Activated CD4-positive, alpha-beta T cell treated with anti-CD3 and anti-CD28 coated beads for 4 hours (primary cell): Measurements from ENCODE around the gene HPS6.

Experiments
- DNase-seq, 2 donors: peaks; one replicate each; pipeline ENCODE4 v3.0.0-alpha.2; 2020

Gene HPS6

GRCh38 chr10:102069071-102069470, 3.9 kb downstream of the HPS6 start:
- no peak for DNase-seq

GRCh38 chr10:102072673-102073527, 7.8 kb downstream of the HPS6 start:
- DNase-seq = peak; percentile 73 to 86

GRCh38 chr10:102083541-102083940, 18.4 kb downstream of the HPS6 start:
- DNase-seq = no peak

GRCh38 chr10:102085336-102085735, 20.2 kb downstream of the HPS6 start:
- no peak for DNase-seq

- no peak for DNase-seq
These were observed 21.0 kb downstream of the HPS6 start for GRCh38 chr10:102086196-102086595.

GRCh38 chr10:102090772-102091171, 25.6 kb downstream of the HPS6 start:
- no peak for DNase-seq

GRCh38 chr10:102096449-102096848, 31.3 kb downstream of the HPS6 start:
- no peak for DNase-seq

- DNase-seq = no peak
These were observed 36.0 kb downstream of the HPS6 start for GRCh38 chr10:102101152-102101551.

- DNase-seq = no peak
These were observed 37.3 kb downstream of the HPS6 start for GRCh38 chr10:102102421-102102820.

- DNase-seq = no peak
These were observed 41.8 kb downstream of the HPS6 start for GRCh38 chr10:102106998-102107397.

GRCh38 chr10:102109166-102110116, 44.3 kb downstream of the HPS6 start:
- DNase-seq = no peak

- no peak for DNase-seq
These were observed 46.1 kb downstream of the HPS6 start for GRCh38 chr10:102111276-102111675.

GRCh38 chr10:102112210-102112817, 47.2 kb downstream of the HPS6 start:
- no peak for DNase-seq

- DNase-seq = no peak
These were observed 48.3 kb downstream of the HPS6 start for GRCh38 chr10:102113261-102113955.

- DNase-seq = no peak
These were observed 49.1 kb downstream of the HPS6 start for GRCh38 chr10:102113956-102114857.

GRCh38 chr10:102114861-102115618, 49.9 kb downstream of the HPS6 start:
- peak; percentile 84 to 85 for DNase-seq

GRCh38 chr10:102115775-102116174, 50.6 kb downstream of the HPS6 start:
- no peak for DNase-seq

GRCh38 chr10:102116656-102117055, 51.5 kb downstream of the HPS6 start:
- DNase-seq = no peak
